Measurements from ENCODE around the gene PANK2. TPM values are rescaled to one million over a fixed set of nuclear protein-coding genes. Genes with fewer than 3 reads are reported as not detected.

PANK2 gene
- total RNA-seq, 4 donors from 2014 or later: 58.2 to 79.7 (median 64.2) TPM

DNA sequence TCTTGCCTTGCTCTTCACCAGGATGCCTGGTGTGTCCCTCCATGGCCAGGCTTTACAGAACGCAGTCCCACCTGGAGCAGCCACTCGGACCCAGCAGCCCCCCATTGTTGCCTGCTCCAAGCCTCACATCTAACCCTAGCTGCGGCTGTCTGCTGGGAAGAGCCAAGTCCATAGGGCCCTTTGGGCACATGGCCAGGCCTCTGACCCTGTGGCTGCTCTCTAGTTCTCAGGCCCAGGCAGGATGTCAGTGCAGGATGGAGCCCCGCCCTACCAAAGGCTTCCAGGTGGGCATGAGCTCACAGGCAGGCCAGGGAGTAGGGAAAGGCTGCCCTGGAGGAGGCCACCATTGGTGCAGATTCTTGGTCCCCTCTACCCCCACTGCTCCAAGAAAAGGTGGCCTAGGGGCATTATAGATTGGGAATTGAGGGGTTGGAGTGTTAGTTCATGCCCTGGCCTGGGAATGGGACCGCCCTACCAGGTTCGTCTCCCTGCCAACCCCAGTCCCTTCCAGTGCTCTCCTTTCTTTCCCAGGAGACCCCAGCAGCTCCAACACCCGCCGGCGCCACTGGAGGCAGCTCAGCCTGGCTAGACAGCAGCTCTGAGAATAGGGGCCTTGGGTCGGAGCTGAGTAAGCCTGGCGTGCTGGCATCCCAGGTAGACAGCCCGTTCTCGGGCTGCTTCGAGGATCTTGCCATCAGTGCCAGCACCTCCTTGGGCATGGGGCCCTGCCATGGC lies 23.9 kb upstream of the PANK2 start:
- TF ChIP-seq, protein P1, sequence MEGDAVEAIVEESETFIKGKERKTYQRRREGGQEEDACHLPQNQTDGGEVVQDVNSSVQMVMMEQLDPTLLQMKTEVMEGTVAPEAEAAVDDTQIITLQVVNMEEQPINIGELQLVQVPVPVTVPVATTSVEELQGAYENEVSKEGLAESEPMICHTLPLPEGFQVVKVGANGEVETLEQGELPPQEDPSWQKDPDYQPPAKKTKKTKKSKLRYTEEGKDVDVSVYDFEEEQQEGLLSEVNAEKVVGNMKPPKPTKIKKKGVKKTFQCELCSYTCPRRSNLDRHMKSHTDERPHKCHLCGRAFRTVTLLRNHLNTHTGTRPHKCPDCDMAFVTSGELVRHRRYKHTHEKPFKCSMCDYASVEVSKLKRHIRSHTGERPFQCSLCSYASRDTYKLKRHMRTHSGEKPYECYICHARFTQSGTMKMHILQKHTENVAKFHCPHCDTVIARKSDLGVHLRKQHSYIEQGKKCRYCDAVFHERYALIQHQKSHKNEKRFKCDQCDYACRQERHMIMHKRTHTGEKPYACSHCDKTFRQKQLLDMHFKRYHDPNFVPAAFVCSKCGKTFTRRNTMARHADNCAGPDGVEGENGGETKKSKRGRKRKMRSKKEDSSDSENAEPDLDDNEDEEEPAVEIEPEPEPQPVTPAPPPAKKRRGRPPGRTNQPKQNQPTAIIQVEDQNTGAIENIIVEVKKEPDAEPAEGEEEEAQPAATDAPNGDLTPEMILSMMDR (IDR thresholded peaks at IDR 0.05): no peak
- TF ChIP-seq EP300 (IDR thresholded peaks at IDR 0.05): no peak
- TF ChIP-seq POLR2A (IDR thresholded peaks at IDR 0.05): no peak
- Histone ChIP-seq H3K27ac (no peak overlapping the region), H3K27me3 (no peaks in the 10 kb centered on the region), H3K36me3 (peaks cover 8 to 100% (median 39%) of the 10 kb centered on the region in 3 donors), H3K4me3 (no peak overlapping the region), H3K9me3 (no peaks in the 10 kb centered on the region), H3K4me1 (peaks cover 0 to 9% (median 0%) of the 10 kb centered on the region in 4 donors)
- 93 to 96% methylated on average over 11 to 12 of the region's 14 CpGs for WGBS, 2 donors
- DNase-seq (ENCODE audit: low spot score in 2 of 2): no peak

DNA sequence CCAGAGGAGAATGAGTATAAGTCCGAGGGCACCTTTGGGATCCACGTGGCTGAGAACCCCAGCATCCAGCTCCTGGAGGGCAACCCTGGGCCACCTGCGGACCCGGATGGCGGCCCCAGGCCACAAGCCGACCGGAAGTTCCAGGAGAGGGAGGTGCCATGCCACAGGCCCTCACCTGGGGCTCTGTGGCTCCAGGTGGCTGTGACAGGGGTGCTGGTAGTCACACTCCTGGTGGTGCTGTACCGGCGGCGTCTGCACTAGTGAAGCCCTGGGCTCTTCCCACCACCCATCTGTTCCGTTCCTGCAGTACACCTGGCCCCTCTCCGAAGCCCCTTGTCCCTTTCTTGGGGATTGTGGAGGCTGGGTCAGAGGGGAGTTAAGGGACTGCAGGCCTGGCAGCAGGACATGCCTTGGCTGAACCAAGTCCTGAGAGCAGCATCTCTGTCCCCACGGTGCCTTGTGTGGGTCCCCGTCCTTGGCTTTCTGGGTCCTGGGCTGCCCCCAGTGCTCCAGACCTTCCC lies 23.2 kb upstream of the PANK2 start:
- Histone ChIP-seq H3K4me1 (peaks cover 0 to 9% (median 0%) of the 10 kb centered on the region in 4 donors), H3K9me3 (no peaks in the 10 kb centered on the region), H3K4me3 (no peak overlapping the region), H3K27me3 (no peaks in the 10 kb centered on the region), H3K36me3 (peaks cover 8 to 98% (median 38%) of the 10 kb centered on the region in 3 donors), H3K27ac (no peak overlapping the region)
- WGBS, 2 donors: 92 to 95% methylated on average over 13 to 14 of the region's 14 CpGs
- no peak for DNase-seq (ENCODE audit: low spot score in 2 of 2)
- TF ChIP-seq POLR2A (IDR thresholded peaks at IDR 0.05): no peak
- TF ChIP-seq, protein P1 (IDR thresholded peaks at IDR 0.05): no peak
- TF ChIP-seq EP300 (IDR thresholded peaks at IDR 0.05): no peak

GRCh38 chr20:3866464-3866863 lies 22.7 kb upstream of the PANK2 start:
- Histone ChIP-seq H3K9me3 (no peaks in the 10 kb centered on the region), H3K27ac (no peak overlapping the region), H3K36me3 (peaks cover 8 to 98% (median 33%) of the 10 kb centered on the region in 3 donors), H3K4me1 (peaks cover 0 to 9% (median 0%) of the 10 kb centered on the region in 4 donors), H3K4me3 (no peak overlapping the region), H3K27me3 (no peaks in the 10 kb centered on the region)
- no peak for DNase-seq (ENCODE audit: low spot score in 2 of 2)
- 67% methylated on average over 1 of the region's 3 CpGs; no CpG with 5 or more reads in 1 of the 2 donors for WGBS, 2 donors
- no peak for TF ChIP-seq EP300 (IDR thresholded peaks at IDR 0.05)
- no peak for TF ChIP-seq POLR2A (IDR thresholded peaks at IDR 0.05)
- TF ChIP-seq, protein P1 (IDR thresholded peaks at IDR 0.05): no peak

GRCh38 chr20:3867802-3868201 lies 21.4 kb upstream of the PANK2 start:
- 55 to 61% methylated on average over 2 of the region's 2 CpGs for WGBS, 2 donors
- no peak for TF ChIP-seq EP300 (IDR thresholded peaks at IDR 0.05)
- TF ChIP-seq POLR2A (IDR thresholded peaks at IDR 0.05): no peak
- TF ChIP-seq, protein P1 (IDR thresholded peaks at IDR 0.05): no peak
- H3K36me3 ChIP-seq: peaks cover 0 to 98% (median 24%) of the 10 kb centered on the region in 3 donors
- H3K27me3 ChIP-seq: no peaks in the 10 kb centered on the region
- H3K9me3 ChIP-seq: no peaks in the 10 kb centered on the region
- H3K27ac ChIP-seq: no peak overlapping the region
- no peak overlapping the region for H3K4me3 ChIP-seq
- DNase-seq (ENCODE audit: low spot score in 2 of 2): no peak
- H3K4me1 ChIP-seq: peaks cover 0 to 9% (median 0%) of the 10 kb centered on the region in 4 donors

Measured in tibial nerve (tissue), 4 donors.